Islet precursor cell (in vitro differentiated cells): ENCODE data around the gene JAKMIP1.

Experiments used
- DNase-seq: peaks from one replicate; pipeline ENCODE4 v3.0.0-alpha.2; 2018

JAKMIP1 gene

GRCh38 chr4:6030679-6031078, 169.7 kb downstream of the JAKMIP1 start:
- no peak for DNase-seq

GRCh38 chr4:6029254-6029653, 171.1 kb downstream of the JAKMIP1 start:
- no peak for DNase-seq

GRCh38 chr4:6028168-6028567, 172.2 kb downstream of the JAKMIP1 start:
- DNase-seq = no peak

GRCh38 chr4:6027392-6027791, 173.0 kb downstream of the JAKMIP1 start:
- no peak for DNase-seq

- no peak for DNase-seq
Measured at GRCh38 chr4:6024313-6024960, 175.9 kb downstream of the JAKMIP1 start.

- DNase-seq = no peak
Measured at GRCh38 chr4:6023731-6024130, 176.6 kb downstream of the JAKMIP1 start.

- DNase-seq = no peak
Measured at GRCh38 chr4:6022607-6023288, 177.6 kb downstream of the JAKMIP1 start.

- DNase-seq = no peak
Measured at GRCh38 chr4:6021831-6022606, 178.3 kb downstream of the JAKMIP1 start.

- no peak for DNase-seq
Measured at GRCh38 chr4:6020613-6021012, 179.7 kb downstream of the JAKMIP1 start.

GRCh38 chr4:6019316-6020263, 180.8 kb downstream of the JAKMIP1 start:
- peak; percentile 85 for DNase-seq

GRCh38 chr4:6018331-6018730, 182.0 kb downstream of the JAKMIP1 start, which contains the start of gene C4orf50:
Gene C4orf50, minus strand, starts transcription at chr4:6018431.
- no peak for DNase-seq

GRCh38 chr4:6017800-6018199, 182.5 kb downstream of the JAKMIP1 start:
- no peak for DNase-seq

- no peak for DNase-seq
Measured at GRCh38 chr4:6017030-6017429, 183.3 kb downstream of the JAKMIP1 start.

GRCh38 chr4:6013564-6013963, 186.8 kb downstream of the JAKMIP1 start:
- no peak for DNase-seq

- no peak for DNase-seq
Measured at GRCh38 chr4:6012200-6012599, 188.1 kb downstream of the JAKMIP1 start.

- no peak for DNase-seq
Measured at GRCh38 chr4:6011686-6012085, 188.7 kb downstream of the JAKMIP1 start.

GRCh38 chr4:6011271-6011671, 189.1 kb downstream of the JAKMIP1 start:
- DNase-seq = no peak

GRCh38 chr4:6010789-6011188, 189.6 kb downstream of the JAKMIP1 start:
- DNase-seq = no peak

- no peak for DNase-seq
Measured at GRCh38 chr4:6009452-6009851, 190.9 kb downstream of the JAKMIP1 start.

GRCh38 chr4:6008766-6009385, 191.5 kb downstream of the JAKMIP1 start:
- DNase-seq = no peak

- peak; percentile 86 for DNase-seq
Measured at GRCh38 chr4:6008092-6008551, 192.2 kb downstream of the JAKMIP1 start.

GRCh38 chr4:6005175-6005574, 195.2 kb downstream of the JAKMIP1 start:
- DNase-seq = no peak
